ENCODE data around the gene THBS3.
"Not testable (repeated sequence)": the region's sequence is repeated elsewhere in the genome, so short reads cannot be mapped to it uniquely, and the experiment has no call there.

Gene THBS3

GRCh38 chr1:155160128-155160527 is 47.6 kb downstream of the THBS3 start:
- in situ Hi-C loops (cut with MboI; ENCODE audit: low sequenced_read_pairs) = no loop called here

- in situ Hi-C loops (cut with MboI; ENCODE audit: low sequenced_read_pairs) = no loop called here
Observed at GRCh38 chr1:155158991-155159390, 48.7 kb downstream of the THBS3 start.

GRCh38 chr1:155155996-155156643 is 51.6 kb downstream of the THBS3 start:
- in situ Hi-C loops (cut with MboI; ENCODE audit: low sequenced_read_pairs) = not testable (repeated sequence)
